ES-I3 (cell line): Measurements from ENCODE around the gene MTERF2.

Source experiments
- H3K36me3 ChIP-seq: 2 replicates; pipeline ENCODE4 v1.6.1; 2013; ENCODE audit warnings: mild to moderate bottlenecking, low read length, control low read depth, moderate library complexity; ENCODE audit not compliant: insufficient read depth
- H3K4me1 ChIP-seq: 2 replicates; pipeline ENCODE4 v1.6.1; 2013; ENCODE audit warnings: mild to moderate bottlenecking, control low read depth, low read length; ENCODE audit not compliant: insufficient read depth
- H3K9ac ChIP-seq: 2 replicates; pipeline ENCODE4 v1.6.1; 2013; ENCODE audit warnings: low read depth, mild to moderate bottlenecking, low read length, moderate library complexity
- H3K9me3 ChIP-seq: 2 replicates; pipeline ENCODE4 v1.6.1; 2013; ENCODE audit warnings: mild to moderate bottlenecking, low read length, moderate library complexity; ENCODE audit not compliant: control insufficient read depth, insufficient read depth

Gene MTERF2

GRCh38 chr12:106954462-106955376 is 32.2 kb downstream of the MTERF2 start:
- Histone ChIP-seq H3K9ac (peak overlapping the region; percentile 93; the same call in 1 of the 2 replicates), H3K36me3 (no peaks in the 10 kb centered on the region), H3K9me3 (no peaks in the 10 kb centered on the region; the same call in 1 of the 2 replicates), H3K4me1 (no peaks in the 10 kb centered on the region)

GRCh38 chr12:106953352-106954250 is 33.3 kb downstream of the MTERF2 start:
- Histone ChIP-seq H3K9ac (no peak overlapping the region), H3K36me3 (no peaks in the 10 kb centered on the region), H3K4me1 (no peaks in the 10 kb centered on the region), H3K9me3 (no peaks in the 10 kb centered on the region; the same call in 1 of the 2 replicates)

GRCh38 chr12:106950591-106950990 is 36.4 kb downstream of the MTERF2 start:
- no peaks in the 10 kb centered on the region for H3K4me1 ChIP-seq
- no peaks in the 10 kb centered on the region for H3K36me3 ChIP-seq
- no peak overlapping the region for H3K9ac ChIP-seq
- H3K9me3 ChIP-seq = no peaks in the 10 kb centered on the region; the same call in none of the 2 replicates

- H3K36me3 ChIP-seq = no peaks in the 10 kb centered on the region
- H3K4me1 ChIP-seq = no peaks in the 10 kb centered on the region
- H3K9ac ChIP-seq = no peak overlapping the region
- peaks cover 3% of the 10 kb centered on the region for H3K9me3 ChIP-seq
These were observed 39.5 kb downstream of the MTERF2 start for GRCh38 chr12:106947461-106947860.

- Histone ChIP-seq H3K36me3 (no peaks in the 10 kb centered on the region), H3K9ac (no peak overlapping the region), H3K4me1 (no peaks in the 10 kb centered on the region), H3K9me3 (peaks cover 3% of the 10 kb centered on the region)
These were observed 41.6 kb downstream of the MTERF2 start for GRCh38 chr12:106945261-106945851.

GRCh38 chr12:106942775-106943174 is 44.2 kb downstream of the MTERF2 start:
- Histone ChIP-seq H3K36me3 (no peaks in the 10 kb centered on the region), H3K9ac (no peak overlapping the region), H3K4me1 (no peaks in the 10 kb centered on the region), H3K9me3 (peaks cover 3% of the 10 kb centered on the region; the same call in 1 of the 2 replicates)

GRCh38 chr12:106941481-106942156 is 45.3 kb downstream of the MTERF2 start:
- no peak overlapping the region for H3K9ac ChIP-seq

GRCh38 chr12:106934277-106934676 is 52.7 kb downstream of the MTERF2 start:
- Histone ChIP-seq H3K9ac (no peak overlapping the region), H3K4me1 (no peaks in the 10 kb centered on the region), H3K9me3 (no peaks in the 10 kb centered on the region), H3K36me3 (no peaks in the 10 kb centered on the region)

More at GRCh38 chr12:106941481-106942156, 45.3 kb downstream of the MTERF2 start:
- Histone ChIP-seq H3K36me3 (no peaks in the 10 kb centered on the region), H3K9me3 (peaks cover 3% of the 10 kb centered on the region; the same call in 1 of the 2 replicates), H3K4me1 (no peaks in the 10 kb centered on the region)
